ENCODE results near the gene MUC6.

Gene MUC6

DNA sequence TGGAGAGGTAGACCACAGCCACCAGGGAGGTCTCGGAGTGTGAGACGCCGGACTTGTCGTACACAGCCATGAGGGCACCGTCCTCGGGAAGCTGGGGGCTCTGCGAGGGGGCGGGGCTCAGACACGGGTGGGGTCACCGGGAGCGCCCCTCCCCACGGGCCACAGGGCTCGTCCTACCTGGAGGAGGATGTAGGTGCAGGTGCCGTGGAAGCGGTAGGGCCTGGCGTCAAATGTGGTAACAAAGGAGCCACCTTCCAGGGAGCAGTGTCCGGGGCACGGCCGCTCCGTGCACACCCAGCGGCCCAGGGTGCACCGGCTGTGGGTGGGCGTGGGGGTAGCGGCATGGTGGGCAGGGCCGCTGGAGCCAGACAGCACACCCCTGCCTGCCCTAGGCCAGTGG is 7.5 kb downstream of the MUC6 start:
- Histone ChIP-seq H3K9me3 (ENCODE audit: control insufficient read depth, insufficient read depth, low read length) (no peaks in the 10 kb centered on the region), H3K36me3 (ENCODE audit: control insufficient read depth, insufficient read depth, low read length) (no peaks in the 10 kb centered on the region; the same call in 1 of the 2 replicates), H3K27ac (ENCODE audit: low read length) (no peak overlapping the region), H3K4me1 (ENCODE audit: control insufficient read depth, insufficient read depth, low read length) (no peaks in the 10 kb centered on the region), H3K27me3 (ENCODE audit: control insufficient read depth, insufficient read depth, low read length) (no peaks in the 10 kb centered on the region), H3K4me3 (ENCODE audit: low read length) (no peak overlapping the region)
- WGBS (ENCODE audit: insufficient coverage, insufficient read length), result no CpG with 5 or more reads among the region's 25 CpGs
- no peak for DNase-seq (ENCODE audit: low read depth, low spot score)

DNA sequence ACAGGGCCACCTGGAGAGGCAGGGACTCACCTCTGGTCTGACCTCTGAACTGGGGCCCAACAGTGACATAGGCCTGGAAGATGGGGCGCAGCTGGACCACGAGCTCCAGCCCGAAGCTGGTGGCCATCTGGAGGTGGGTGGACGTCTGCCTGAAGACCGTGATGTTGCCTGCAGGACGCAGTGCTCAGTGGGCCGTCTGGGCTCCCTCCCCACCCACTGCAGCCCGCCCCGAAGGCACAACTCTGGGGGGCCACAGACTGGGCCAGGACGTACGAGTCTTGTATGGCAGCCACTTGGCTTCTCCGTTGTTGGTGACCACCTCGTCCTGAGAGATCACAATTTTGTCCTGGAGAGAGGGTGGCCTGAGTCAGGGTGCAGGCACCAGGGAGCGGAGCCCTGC is 7.9 kb downstream of the MUC6 start:
- no peak for DNase-seq (ENCODE audit: low read depth, low spot score)
- Histone ChIP-seq H3K36me3 (ENCODE audit: control insufficient read depth, insufficient read depth, low read length) (no peaks in the 10 kb centered on the region; the same call in 1 of the 2 replicates), H3K27me3 (ENCODE audit: control insufficient read depth, insufficient read depth, low read length) (no peaks in the 10 kb centered on the region)

DNA sequence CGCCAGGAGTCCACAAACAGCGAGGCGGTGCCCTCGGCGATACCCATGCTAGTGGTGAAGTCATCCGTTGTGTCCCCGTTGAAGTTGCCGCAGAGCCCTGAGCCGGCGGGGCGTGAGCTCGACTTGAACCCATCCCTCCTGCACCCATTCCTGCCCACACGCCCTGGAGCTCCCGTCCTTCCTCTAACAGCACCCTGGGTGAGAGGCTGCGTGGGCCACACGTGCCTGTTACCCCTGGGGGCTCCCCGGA is 8.3 kb downstream of the MUC6 start:
- H3K27ac ChIP-seq (ENCODE audit: low read length), result no peak overlapping the region
- no peak overlapping the region for H3K4me3 ChIP-seq (ENCODE audit: low read length)
- no peaks in the 10 kb centered on the region for H3K9me3 ChIP-seq (ENCODE audit: control insufficient read depth, insufficient read depth, low read length)
- H3K27me3 ChIP-seq (ENCODE audit: control insufficient read depth, insufficient read depth, low read length), result no peaks in the 10 kb centered on the region
- H3K4me1 ChIP-seq (ENCODE audit: control insufficient read depth, insufficient read depth, low read length), result no peaks in the 10 kb centered on the region
- no peak for DNase-seq (ENCODE audit: low read depth, low spot score)
- no peaks in the 10 kb centered on the region; the same call in 1 of the 2 replicates for H3K36me3 ChIP-seq (ENCODE audit: control insufficient read depth, insufficient read depth, low read length)
- whole genome bisulfite sequencing (ENCODE audit: insufficient coverage, insufficient read length), result no CpG with 5 or more reads among the region's 17 CpGs

More for the DNA sequence above, 7.9 kb downstream of the MUC6 start:
- WGBS (ENCODE audit: insufficient coverage, insufficient read length), result no CpG with 5 or more reads among the region's 14 CpGs
- H3K4me1 ChIP-seq (ENCODE audit: control insufficient read depth, insufficient read depth, low read length), result no peaks in the 10 kb centered on the region
- no peak overlapping the region for H3K27ac ChIP-seq (ENCODE audit: low read length)
- H3K4me3 ChIP-seq (ENCODE audit: low read length), result no peak overlapping the region
- H3K9me3 ChIP-seq (ENCODE audit: control insufficient read depth, insufficient read depth, low read length), result no peaks in the 10 kb centered on the region

DNA sequence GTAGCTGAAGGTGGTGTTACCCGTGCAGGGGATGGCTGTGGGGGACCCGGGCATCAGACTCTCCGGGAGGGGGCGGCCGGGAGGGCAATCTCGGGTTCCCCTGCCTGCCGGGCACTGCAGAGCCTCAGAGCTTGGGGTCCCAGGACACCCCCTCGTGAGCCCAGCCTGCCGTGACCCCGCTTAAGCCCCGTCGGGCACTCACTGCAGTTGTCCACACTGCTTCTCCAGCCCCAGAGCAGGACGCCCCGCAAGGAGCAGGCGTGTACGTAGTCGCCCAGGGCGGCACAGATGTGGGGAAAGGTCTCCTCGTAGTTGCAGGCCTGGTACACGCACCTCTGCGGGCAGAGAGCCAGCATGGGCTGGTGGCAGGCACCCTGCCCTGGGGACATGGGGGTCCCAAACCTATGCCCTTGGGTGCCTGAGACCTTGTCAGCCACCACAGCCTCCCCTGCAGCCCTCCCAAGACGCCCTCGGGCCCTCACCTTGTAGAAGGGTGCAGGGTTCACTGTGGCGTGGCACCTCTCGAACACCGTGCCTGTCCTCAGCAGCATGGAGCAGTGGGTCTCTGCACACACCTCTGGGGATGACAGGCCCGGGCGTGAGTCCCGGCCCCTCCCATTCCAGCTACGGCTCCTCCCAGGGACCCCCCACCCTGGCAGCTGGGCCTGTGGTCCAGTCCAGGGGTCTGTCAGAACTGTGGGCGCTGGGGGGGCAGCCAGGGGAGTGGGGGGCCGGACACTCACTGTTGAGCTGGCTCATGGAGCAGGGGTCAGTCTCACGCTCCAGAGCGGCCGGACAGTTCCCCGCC is 8.8 kb downstream of the MUC6 start:
- Histone ChIP-seq H3K27me3 (ENCODE audit: control insufficient read depth, insufficient read depth, low read length) (no peaks in the 10 kb centered on the region), H3K27ac (ENCODE audit: low read length) (no peak overlapping the region), H3K4me1 (ENCODE audit: control insufficient read depth, insufficient read depth, low read length) (no peaks in the 10 kb centered on the region), H3K4me3 (ENCODE audit: low read length) (no peak overlapping the region), H3K9me3 (ENCODE audit: control insufficient read depth, insufficient read depth, low read length) (no peaks in the 10 kb centered on the region), H3K36me3 (ENCODE audit: control insufficient read depth, insufficient read depth, low read length) (no peaks in the 10 kb centered on the region; the same call in 1 of the 2 replicates)
- no peak for DNase-seq (ENCODE audit: low read depth, low spot score)
- no CpG with 5 or more reads among the region's 36 CpGs for WGBS (ENCODE audit: insufficient coverage, insufficient read length)

DNA sequence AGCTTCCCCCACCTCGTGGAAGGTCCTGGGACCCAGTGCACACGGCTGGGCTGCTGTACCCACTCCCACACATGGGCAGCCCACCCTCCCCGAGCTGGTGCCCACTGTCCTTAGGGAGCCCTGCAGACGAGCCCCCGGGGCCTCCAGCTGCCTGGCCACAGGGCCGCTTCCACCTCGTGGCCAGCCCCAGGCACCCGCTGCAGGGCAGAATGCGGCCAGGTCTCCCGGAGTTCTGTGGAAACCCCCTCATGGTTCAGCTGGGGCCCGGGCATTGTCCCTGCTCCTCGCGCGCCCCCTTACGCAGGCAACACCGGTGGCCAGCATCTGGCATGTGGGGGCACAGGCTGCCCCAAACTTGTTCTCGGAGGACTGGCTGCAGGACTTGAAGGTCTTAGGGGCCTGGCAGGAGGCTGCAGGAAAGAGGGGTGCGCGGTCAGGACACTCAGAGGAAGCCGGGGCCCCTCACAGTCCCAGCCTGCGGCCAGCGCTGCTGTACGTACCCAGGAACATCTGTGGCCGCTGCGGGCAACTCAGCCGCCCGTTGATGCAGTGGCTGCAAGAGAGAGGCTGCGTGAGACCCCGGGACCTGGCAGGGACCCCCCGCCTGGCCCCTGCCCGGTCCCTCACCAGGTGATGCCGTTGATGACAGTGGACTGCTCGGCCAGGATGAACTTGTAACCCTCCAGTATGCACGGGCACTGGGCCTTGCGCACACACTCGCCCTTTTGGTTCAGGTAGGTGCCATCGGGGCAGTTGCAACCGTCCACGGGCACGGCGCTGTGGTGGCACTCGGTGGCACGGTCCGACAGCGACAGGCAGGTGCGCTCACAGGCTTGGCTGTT is 9.7 kb downstream of the MUC6 start:
- Histone ChIP-seq H3K36me3 (ENCODE audit: control insufficient read depth, insufficient read depth, low read length) (no peaks in the 10 kb centered on the region; the same call in 1 of the 2 replicates), H3K9me3 (ENCODE audit: control insufficient read depth, insufficient read depth, low read length) (no peaks in the 10 kb centered on the region), H3K4me1 (ENCODE audit: control insufficient read depth, insufficient read depth, low read length) (no peaks in the 10 kb centered on the region), H3K4me3 (ENCODE audit: low read length) (no peak overlapping the region), H3K27ac (ENCODE audit: low read length) (no peak overlapping the region), H3K27me3 (ENCODE audit: control insufficient read depth, insufficient read depth, low read length) (no peaks in the 10 kb centered on the region)
- WGBS (ENCODE audit: insufficient coverage, insufficient read length), result no CpG with 5 or more reads among the region's 46 CpGs
- DNase-seq (ENCODE audit: low read depth, low spot score), result no peak

DNA sequence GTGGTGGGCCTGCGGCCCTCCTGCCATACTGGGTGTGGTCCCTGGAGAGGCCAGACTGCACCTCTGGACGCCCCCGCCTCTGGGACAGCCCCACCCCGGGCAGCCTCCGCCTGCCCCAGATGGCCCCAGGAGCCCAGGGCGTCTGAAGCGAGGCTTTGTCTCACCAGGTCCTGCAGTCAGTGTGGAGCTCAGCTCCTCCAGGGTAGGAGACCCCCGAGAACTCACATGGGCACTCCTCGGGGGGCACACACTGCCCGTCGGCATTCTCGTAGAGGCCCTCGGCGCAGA is 10.4 kb downstream of the MUC6 start:
- H3K27ac ChIP-seq (ENCODE audit: low read length), result no peak overlapping the region
- no peaks in the 10 kb centered on the region; the same call in 1 of the 2 replicates for H3K36me3 ChIP-seq (ENCODE audit: control insufficient read depth, insufficient read depth, low read length)
- no peak for DNase-seq (ENCODE audit: low read depth, low spot score)
- WGBS (ENCODE audit: insufficient coverage, insufficient read length), result no CpG with 5 or more reads among the region's 14 CpGs
- no peaks in the 10 kb centered on the region for H3K9me3 ChIP-seq (ENCODE audit: control insufficient read depth, insufficient read depth, low read length)
- no peaks in the 10 kb centered on the region for H3K4me1 ChIP-seq (ENCODE audit: control insufficient read depth, insufficient read depth, low read length)
- no peaks in the 10 kb centered on the region for H3K27me3 ChIP-seq (ENCODE audit: control insufficient read depth, insufficient read depth, low read length)
- H3K4me3 ChIP-seq (ENCODE audit: low read length), result no peak overlapping the region

DNA sequence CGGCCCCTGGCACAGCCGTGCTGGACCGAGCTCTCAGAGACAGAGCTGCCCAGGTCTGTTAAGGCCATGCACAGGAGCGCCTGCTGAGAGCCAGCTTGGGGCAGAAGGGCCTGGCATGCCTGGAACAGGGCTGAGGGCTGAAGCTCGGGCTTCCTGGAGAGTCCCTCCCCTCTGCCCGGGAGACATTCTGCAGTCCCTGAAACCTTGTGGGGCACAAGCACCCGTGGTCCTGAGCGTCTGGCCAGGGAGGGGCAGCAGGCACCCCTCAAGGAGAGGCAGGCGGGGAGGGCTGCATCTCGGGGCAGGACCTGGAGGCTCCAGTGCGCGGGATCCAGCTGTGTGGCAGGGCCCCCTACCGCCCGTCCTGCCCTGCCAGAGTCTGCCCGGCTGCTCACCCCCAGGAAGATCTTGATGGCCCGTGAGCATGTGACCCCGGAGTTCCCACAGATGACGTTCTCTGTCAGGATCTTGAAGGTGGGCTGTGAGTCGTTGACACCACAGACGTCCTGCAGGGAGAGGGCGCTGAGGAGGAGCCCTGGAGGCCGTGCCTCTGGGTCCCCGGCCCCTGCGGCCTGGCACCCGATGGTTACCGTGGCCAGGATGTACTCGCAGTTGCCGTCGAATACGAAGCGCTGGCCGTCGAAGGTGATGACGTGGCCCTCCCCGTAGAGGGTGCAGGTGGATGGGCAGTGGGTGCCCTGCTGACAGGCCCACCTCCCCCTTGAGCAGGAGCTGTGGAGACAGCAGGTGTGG is 10.9 kb downstream of the MUC6 start:
- H3K4me1 ChIP-seq (ENCODE audit: control insufficient read depth, insufficient read depth, low read length), result no peaks in the 10 kb centered on the region
- no peaks in the 10 kb centered on the region; the same call in 1 of the 2 replicates for H3K36me3 ChIP-seq (ENCODE audit: control insufficient read depth, insufficient read depth, low read length)
- no peaks in the 10 kb centered on the region for H3K27me3 ChIP-seq (ENCODE audit: control insufficient read depth, insufficient read depth, low read length)
- DNase-seq (ENCODE audit: low read depth, low spot score), result no peak
- H3K27ac ChIP-seq (ENCODE audit: low read length), result no peak overlapping the region
- WGBS (ENCODE audit: insufficient coverage, insufficient read length), result no CpG with 5 or more reads among the region's 35 CpGs
- no peak overlapping the region for H3K4me3 ChIP-seq (ENCODE audit: low read length)
- no peaks in the 10 kb centered on the region for H3K9me3 ChIP-seq (ENCODE audit: control insufficient read depth, insufficient read depth, low read length)

DNA sequence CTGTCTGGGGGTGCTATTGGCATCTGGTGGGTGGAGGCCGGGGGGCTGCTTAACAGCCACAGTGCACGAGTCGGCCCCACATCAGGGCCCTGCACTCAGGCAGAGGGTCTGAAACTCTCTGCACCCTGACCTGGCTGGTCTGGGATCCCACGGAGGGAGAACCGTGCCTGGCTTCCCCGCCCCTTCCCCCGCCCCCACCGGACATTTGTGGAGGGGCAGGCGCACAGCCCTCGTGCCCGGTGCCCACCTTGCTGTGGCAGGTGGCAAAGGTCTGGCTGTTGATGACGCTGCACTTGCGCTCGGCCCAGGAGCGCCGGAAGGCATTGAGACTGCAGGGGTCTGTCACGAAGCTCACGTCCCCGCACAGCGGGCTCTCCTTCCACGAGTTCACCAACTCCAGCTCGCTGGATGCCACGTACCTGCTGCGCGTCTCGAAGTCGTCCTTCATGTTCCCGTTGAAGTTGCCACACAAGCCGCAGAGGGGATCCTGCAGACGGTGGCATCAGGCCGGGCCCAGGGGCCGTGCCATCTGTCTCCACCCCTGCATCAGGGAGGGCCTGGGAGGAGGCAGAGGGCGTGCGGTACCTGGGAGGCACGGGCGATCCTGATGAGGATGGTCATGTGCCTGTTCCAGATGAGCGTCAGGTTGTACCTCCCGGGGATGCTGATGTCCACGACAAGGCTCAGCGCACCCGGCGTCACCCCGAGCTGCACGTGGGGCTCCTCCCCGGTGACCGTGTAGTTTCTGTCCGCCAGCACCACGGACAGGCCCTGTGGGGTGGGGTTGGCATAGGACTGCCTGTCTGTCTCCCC is 11.7 kb downstream of the MUC6 start:
- Histone ChIP-seq H3K36me3 (ENCODE audit: control insufficient read depth, insufficient read depth, low read length) (no peaks in the 10 kb centered on the region; the same call in 1 of the 2 replicates), H3K9me3 (ENCODE audit: control insufficient read depth, insufficient read depth, low read length) (no peaks in the 10 kb centered on the region), H3K27me3 (ENCODE audit: control insufficient read depth, insufficient read depth, low read length) (no peaks in the 10 kb centered on the region), H3K4me3 (ENCODE audit: low read length) (no peak overlapping the region), H3K4me1 (ENCODE audit: control insufficient read depth, insufficient read depth, low read length) (no peaks in the 10 kb centered on the region), H3K27ac (ENCODE audit: low read length) (no peak overlapping the region)
- WGBS (ENCODE audit: insufficient coverage, insufficient read length), result no CpG with 5 or more reads among the region's 48 CpGs
- no peak for DNase-seq (ENCODE audit: low read depth, low spot score)

DNA sequence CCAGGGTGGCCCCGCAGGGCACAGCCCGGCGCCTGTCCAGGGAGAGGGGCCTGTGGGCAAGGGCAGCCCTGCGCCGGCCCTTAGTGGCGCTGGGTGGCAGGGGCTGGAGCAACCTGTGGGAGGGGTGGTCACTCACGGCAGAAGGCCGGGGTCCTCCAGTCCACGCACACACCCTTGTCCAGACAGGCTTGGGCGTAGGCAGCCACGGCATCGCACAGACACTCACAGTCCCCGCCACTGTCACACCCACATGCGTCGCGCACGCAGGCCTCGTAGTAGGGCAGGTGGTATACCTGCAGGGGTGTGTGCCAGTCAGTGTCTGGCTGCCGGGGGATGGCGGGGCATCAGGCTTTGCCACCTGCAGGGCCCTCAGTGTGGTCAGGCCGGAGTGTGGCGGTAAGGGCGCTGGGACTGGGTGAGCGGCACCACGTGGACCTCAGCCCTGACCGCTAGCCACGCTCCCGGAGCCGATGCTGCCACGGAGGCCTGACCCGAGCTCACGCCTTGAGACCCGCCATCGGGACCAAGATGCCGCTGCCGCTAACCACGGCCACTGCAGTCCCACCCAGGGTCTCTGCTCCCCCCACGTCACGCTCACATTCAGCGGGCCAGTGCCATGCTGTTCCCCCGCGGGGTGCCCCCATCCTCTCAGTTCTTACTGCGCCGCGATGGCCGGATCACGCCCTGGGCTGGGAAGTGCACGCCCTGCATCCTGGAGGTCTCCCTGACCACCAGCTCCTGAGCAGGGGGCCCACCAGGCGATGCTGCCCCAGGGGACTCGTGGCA is 12.5 kb downstream of the MUC6 start:
- no peaks in the 10 kb centered on the region for H3K4me1 ChIP-seq (ENCODE audit: control insufficient read depth, insufficient read depth, low read length)
- no peaks in the 10 kb centered on the region for H3K27me3 ChIP-seq (ENCODE audit: control insufficient read depth, insufficient read depth, low read length)
- no peak for DNase-seq (ENCODE audit: low read depth, low spot score)
- H3K4me3 ChIP-seq (ENCODE audit: low read length), result no peak overlapping the region
- no peaks in the 10 kb centered on the region for H3K9me3 ChIP-seq (ENCODE audit: control insufficient read depth, insufficient read depth, low read length)
- no peaks in the 10 kb centered on the region; the same call in 1 of the 2 replicates for H3K36me3 ChIP-seq (ENCODE audit: control insufficient read depth, insufficient read depth, low read length)
- no peak overlapping the region for H3K27ac ChIP-seq (ENCODE audit: low read length)
- no CpG with 5 or more reads among the region's 50 CpGs for WGBS (ENCODE audit: insufficient coverage, insufficient read length)

Data from iPS DF 6.9 (cell line).